Measurements from ENCODE around the gene OR5AU1.
"Not testable (repeated sequence)": the region's sequence is repeated elsewhere in the genome, so short reads cannot be mapped to it uniquely, and the experiment has no call there.

OR5AU1 gene

GRCh38 chr14:21165002-21165605, 9.2 kb upstream of the OR5AU1 start:
- not testable (repeated sequence) for H3K9ac ChIP-seq (ENCODE audit: low read length); H3K36me3 ChIP-seq (ENCODE audit: control insufficient read depth, low read depth, low read length); H3K4me1 ChIP-seq (ENCODE audit: control insufficient read depth, low read depth, low read length); H3K27me3 ChIP-seq (ENCODE audit: control insufficient read depth, insufficient read depth, low read length); H3K27ac ChIP-seq (ENCODE audit: low read length); H3K9me3 ChIP-seq (ENCODE audit: control insufficient read depth, low read depth, low read length); H3K4me3 ChIP-seq (ENCODE audit: low read length)

- no peak overlapping the region for H3K27ac ChIP-seq (ENCODE audit: low read length)
- no peaks in the 10 kb centered on the region for H3K4me1 ChIP-seq (ENCODE audit: control insufficient read depth, low read depth, low read length)
- H3K27me3 ChIP-seq (ENCODE audit: control insufficient read depth, insufficient read depth, low read length): no peaks in the 10 kb centered on the region
- no peaks in the 10 kb centered on the region for H3K36me3 ChIP-seq (ENCODE audit: control insufficient read depth, low read depth, low read length)
- H3K9me3 ChIP-seq (ENCODE audit: control insufficient read depth, low read depth, low read length): no peaks in the 10 kb centered on the region
- H3K9ac ChIP-seq (ENCODE audit: low read length): no peak overlapping the region
- H3K4me3 ChIP-seq (ENCODE audit: low read length): no peak overlapping the region
Measured at GRCh38 chr14:21163871-21164291, 8.0 kb upstream of the OR5AU1 start.

- Histone ChIP-seq H3K36me3 (ENCODE audit: control insufficient read depth, low read depth, low read length) (no peaks in the 10 kb centered on the region), H3K27ac (ENCODE audit: low read length) (no peak overlapping the region), H3K4me1 (ENCODE audit: control insufficient read depth, low read depth, low read length) (no peaks in the 10 kb centered on the region), H3K9me3 (ENCODE audit: control insufficient read depth, low read depth, low read length) (no peaks in the 10 kb centered on the region), H3K9ac (ENCODE audit: low read length) (no peak overlapping the region), H3K27me3 (ENCODE audit: control insufficient read depth, insufficient read depth, low read length) (no peaks in the 10 kb centered on the region), H3K4me3 (ENCODE audit: low read length) (no peak overlapping the region)
Measured at GRCh38 chr14:21162081-21162480, 6.2 kb upstream of the OR5AU1 start.

GRCh38 chr14:21160061-21160610, 4.3 kb upstream of the OR5AU1 start:
- Histone ChIP-seq H3K4me3 (ENCODE audit: low read length) (no peak overlapping the region), H3K9me3 (ENCODE audit: control insufficient read depth, low read depth, low read length) (no peaks in the 10 kb centered on the region), H3K27me3 (ENCODE audit: control insufficient read depth, insufficient read depth, low read length) (no peaks in the 10 kb centered on the region), H3K9ac (ENCODE audit: low read length) (no peak overlapping the region), H3K36me3 (ENCODE audit: control insufficient read depth, low read depth, low read length) (no peaks in the 10 kb centered on the region), H3K4me1 (ENCODE audit: control insufficient read depth, low read depth, low read length) (no peaks in the 10 kb centered on the region), H3K27ac (ENCODE audit: low read length) (no peak overlapping the region)

- H3K36me3 ChIP-seq (ENCODE audit: control insufficient read depth, low read depth, low read length); H3K4me3 ChIP-seq (ENCODE audit: low read length); H3K9ac ChIP-seq (ENCODE audit: low read length); H3K9me3 ChIP-seq (ENCODE audit: control insufficient read depth, low read depth, low read length); H3K4me1 ChIP-seq (ENCODE audit: control insufficient read depth, low read depth, low read length); H3K27me3 ChIP-seq (ENCODE audit: control insufficient read depth, insufficient read depth, low read length); H3K27ac ChIP-seq (ENCODE audit: low read length): not testable (repeated sequence)
Measured at GRCh38 chr14:21158175-21158574, 2.3 kb upstream of the OR5AU1 start.

- Histone ChIP-seq H3K36me3 (ENCODE audit: control insufficient read depth, low read depth, low read length) (no peaks in the 10 kb centered on the region), H3K27me3 (ENCODE audit: control insufficient read depth, insufficient read depth, low read length) (no peaks in the 10 kb centered on the region), H3K9ac (ENCODE audit: low read length) (no peak overlapping the region), H3K4me3 (ENCODE audit: low read length) (no peak overlapping the region), H3K4me1 (ENCODE audit: control insufficient read depth, low read depth, low read length) (no peaks in the 10 kb centered on the region), H3K27ac (ENCODE audit: low read length) (no peak overlapping the region), H3K9me3 (ENCODE audit: control insufficient read depth, low read depth, low read length) (no peaks in the 10 kb centered on the region)
Measured at GRCh38 chr14:21149641-21150367, 6.1 kb downstream of the OR5AU1 start.

- Histone ChIP-seq H3K27me3 (ENCODE audit: control insufficient read depth, insufficient read depth, low read length) (no peaks in the 10 kb centered on the region), H3K36me3 (ENCODE audit: control insufficient read depth, low read depth, low read length) (no peaks in the 10 kb centered on the region), H3K9ac (ENCODE audit: low read length) (no peak overlapping the region), H3K27ac (ENCODE audit: low read length) (no peak overlapping the region), H3K4me3 (ENCODE audit: low read length) (no peak overlapping the region), H3K4me1 (ENCODE audit: control insufficient read depth, low read depth, low read length) (no peaks in the 10 kb centered on the region), H3K9me3 (ENCODE audit: control insufficient read depth, low read depth, low read length) (no peaks in the 10 kb centered on the region)
Measured at GRCh38 chr14:21145437-21145836, 10.4 kb downstream of the OR5AU1 start.

- Histone ChIP-seq H3K4me3 (ENCODE audit: low read length) (no peak overlapping the region), H3K9ac (ENCODE audit: low read length) (no peak overlapping the region)
Measured at GRCh38 chr14:21142357-21142756, 13.5 kb downstream of the OR5AU1 start.

GRCh38 chr14:21136024-21136423, 19.8 kb downstream of the OR5AU1 start:
- H3K4me3 ChIP-seq (ENCODE audit: low read length): no peak overlapping the region
- no peak overlapping the region for H3K9ac ChIP-seq (ENCODE audit: low read length)
- H3K36me3 ChIP-seq (ENCODE audit: control insufficient read depth, low read depth, low read length): no peaks in the 10 kb centered on the region
- H3K27me3 ChIP-seq (ENCODE audit: control insufficient read depth, insufficient read depth, low read length): no peaks in the 10 kb centered on the region
- H3K27ac ChIP-seq (ENCODE audit: low read length): no peak overlapping the region
- H3K9me3 ChIP-seq (ENCODE audit: control insufficient read depth, low read depth, low read length): no peaks in the 10 kb centered on the region
- H3K4me1 ChIP-seq (ENCODE audit: control insufficient read depth, low read depth, low read length): peaks cover 10% of the 10 kb centered on the region

More at GRCh38 chr14:21142357-21142756, 13.5 kb downstream of the OR5AU1 start:
- Histone ChIP-seq H3K9me3 (ENCODE audit: control insufficient read depth, low read depth, low read length) (no peaks in the 10 kb centered on the region), H3K36me3 (ENCODE audit: control insufficient read depth, low read depth, low read length) (no peaks in the 10 kb centered on the region), H3K27ac (ENCODE audit: low read length) (no peak overlapping the region), H3K4me1 (ENCODE audit: control insufficient read depth, low read depth, low read length) (no peaks in the 10 kb centered on the region), H3K27me3 (ENCODE audit: control insufficient read depth, insufficient read depth, low read length) (no peaks in the 10 kb centered on the region)

GRCh38 chr14:21133901-21134300, 22.0 kb downstream of the OR5AU1 start:
- H3K4me1 ChIP-seq (ENCODE audit: control insufficient read depth, low read depth, low read length): peaks cover 10% of the 10 kb centered on the region
- no peaks in the 10 kb centered on the region for H3K9me3 ChIP-seq (ENCODE audit: control insufficient read depth, low read depth, low read length)
- no peak overlapping the region for H3K4me3 ChIP-seq (ENCODE audit: low read length)
- no peak overlapping the region for H3K27ac ChIP-seq (ENCODE audit: low read length)
- H3K27me3 ChIP-seq (ENCODE audit: control insufficient read depth, insufficient read depth, low read length): no peaks in the 10 kb centered on the region
- no peak overlapping the region for H3K9ac ChIP-seq (ENCODE audit: low read length)
- no peaks in the 10 kb centered on the region for H3K36me3 ChIP-seq (ENCODE audit: control insufficient read depth, low read depth, low read length)

GRCh38 chr14:21123429-21123828, 32.4 kb downstream of the OR5AU1 start:
- Histone ChIP-seq H3K4me3 (ENCODE audit: low read length) (no peak overlapping the region), H3K9ac (ENCODE audit: low read length) (no peak overlapping the region), H3K36me3 (ENCODE audit: control insufficient read depth, low read depth, low read length) (no peaks in the 10 kb centered on the region), H3K9me3 (ENCODE audit: control insufficient read depth, low read depth, low read length) (no peaks in the 10 kb centered on the region), H3K27ac (ENCODE audit: low read length) (no peak overlapping the region), H3K27me3 (ENCODE audit: control insufficient read depth, insufficient read depth, low read length) (no peaks in the 10 kb centered on the region), H3K4me1 (ENCODE audit: control insufficient read depth, low read depth, low read length) (no peaks in the 10 kb centered on the region)

GRCh38 chr14:21121122-21121521, 34.7 kb downstream of the OR5AU1 start:
- no peaks in the 10 kb centered on the region for H3K9me3 ChIP-seq (ENCODE audit: control insufficient read depth, low read depth, low read length)

More at GRCh38 chr14:21121122-21121521, 34.7 kb downstream of the OR5AU1 start:
- Histone ChIP-seq H3K4me3 (ENCODE audit: low read length) (no peak overlapping the region), H3K36me3 (ENCODE audit: control insufficient read depth, low read depth, low read length) (no peaks in the 10 kb centered on the region), H3K27me3 (ENCODE audit: control insufficient read depth, insufficient read depth, low read length) (no peaks in the 10 kb centered on the region), H3K4me1 (ENCODE audit: control insufficient read depth, low read depth, low read length) (no peaks in the 10 kb centered on the region), H3K27ac (ENCODE audit: low read length) (no peak overlapping the region), H3K9ac (ENCODE audit: low read length) (no peak overlapping the region)
